Mesenchymal stem cell (in vitro differentiated cells and primary cell): ENCODE measurements around the gene FAM110D.

Experiments used
- DNase-seq: peaks from one replicate; pipeline ENCODE4 v3.0.0-alpha.2; 2013
- H2AFZ ChIP-seq: one replicate; pipeline ENCODE4 v1.6.1; 2013; ENCODE audit warnings: low read depth, mild to moderate bottlenecking, control low read depth, inconsistent platforms, low read length, moderate library complexity
- H2AK5ac ChIP-seq: 2 replicates; pipeline ENCODE4 v1.6.1; 2013; ENCODE audit warnings: low read length, moderate library complexity, mild to moderate bottlenecking, inconsistent platforms; ENCODE audit not compliant: severe bottlenecking
- H2BK120ac ChIP-seq: one replicate; pipeline ENCODE4 v1.6.1; 2013; ENCODE audit warnings: low read depth, mild to moderate bottlenecking, inconsistent platforms, low read length, moderate library complexity
- H2BK12ac ChIP-seq, 2 experiments: one replicate each; pipeline ENCODE4 v1.6.1; 2013; ENCODE audit warnings: inconsistent platforms in 2 of 2, low read length in 2 of 2, mild to moderate bottlenecking in 2 of 2, moderate library complexity in 2 of 2, control low read depth in 1 of 2
- H2BK15ac ChIP-seq: one replicate; pipeline ENCODE4 v1.6.1; 2013; ENCODE audit warnings: mild to moderate bottlenecking, low read depth, inconsistent platforms; ENCODE audit not compliant: poor library complexity, severe bottlenecking
- H2BK5ac ChIP-seq: 2 replicates; pipeline ENCODE4 v1.6.1; 2013; ENCODE audit warnings: low read depth, mild to moderate bottlenecking, low read length, control low read depth, inconsistent platforms; ENCODE audit not compliant: poor library complexity, severe bottlenecking
- H3K14ac ChIP-seq, 2 experiments: one replicate each; pipeline ENCODE4 v1.6.1; 2013; ENCODE audit warnings: inconsistent platforms in 2 of 2, low read length in 2 of 2, control low read depth in 1 of 2, mild to moderate bottlenecking in 1 of 2, moderate library complexity in 1 of 2
- H3K18ac ChIP-seq, 2 experiments: one replicate each; pipeline ENCODE4 v1.6.1; 2013; ENCODE audit warnings: inconsistent platforms in 2 of 2, low read length in 2 of 2, control low read depth in 1 of 2, low read depth in 1 of 2, mild to moderate bottlenecking in 1 of 2
- H3K23ac ChIP-seq, 2 experiments: one replicate each; pipeline ENCODE4 v1.6.1; 2013; ENCODE audit warnings: inconsistent platforms in 2 of 2, low read length in 2 of 2, mild to moderate bottlenecking in 2 of 2, moderate library complexity in 2 of 2, control low read depth in 1 of 2
- H3K27ac ChIP-seq: 2 replicates; pipeline ENCODE4 v1.5.1; 2013; ENCODE audit warnings: mild to moderate bottlenecking, moderate library complexity, low read length, control low read depth, inconsistent platforms; ENCODE audit not compliant: poor library complexity, severe bottlenecking
- H3K27me3 ChIP-seq, 2 experiments: 2 replicates each; pipeline versions ENCODE4 v1.6.1 to v1.7.0; 2013; ENCODE audit warnings: low read length in 2 of 2, mild to moderate bottlenecking in 2 of 2, moderate library complexity in 2 of 2, control low read depth in 1 of 2, inconsistent platforms in 1 of 2; ENCODE audit not compliant: control insufficient read depth in 1 of 2, insufficient read depth in 1 of 2
- H3K36me3 ChIP-seq, 2 experiments: 2 replicates each; pipeline versions ENCODE4 v1.6.1 to v1.7.0; 2013; ENCODE audit warnings: low read length in 2 of 2, control low read depth in 1 of 2, inconsistent platforms in 1 of 2, low read depth in 1 of 2, mild to moderate bottlenecking in 1 of 2; ENCODE audit not compliant: insufficient read depth in 2 of 2, control insufficient read depth in 1 of 2
- H3K4ac ChIP-seq, 2 experiments: one replicate each; pipeline ENCODE4 v1.6.1; 2013; ENCODE audit warnings: inconsistent platforms in 2 of 2, low read length in 2 of 2, mild to moderate bottlenecking in 2 of 2, moderate library complexity in 2 of 2, control low read depth in 1 of 2, low read depth in 1 of 2
- H3K4me1 ChIP-seq: 2 replicates; pipeline ENCODE4 v1.6.1; 2013; ENCODE audit warnings: low read depth, low read length, control low read depth; ENCODE audit not compliant: control insufficient read depth, insufficient read depth
- H3K4me2 ChIP-seq: 2 replicates; pipeline ENCODE4 v1.6.1; 2013; ENCODE audit warnings: low read length, mild to moderate bottlenecking, inconsistent platforms; ENCODE audit not compliant: poor library complexity, severe bottlenecking
- H3K4me3 ChIP-seq, 2 experiments: 2 replicates each; pipeline versions ENCODE4 v1.5.1 to v1.7.0; 2013; ENCODE audit warnings: low read length in 2 of 2, mild to moderate bottlenecking in 2 of 2, control low read depth in 1 of 2, low read depth in 1 of 2; ENCODE audit not compliant: insufficient read depth in 1 of 2
- H3K79me1 ChIP-seq: replicated peaks from 2 replicates; pipeline ENCODE4 v1.6.1; 2013; ENCODE audit warnings: mild to moderate bottlenecking, control low read depth, low read length, inconsistent platforms; ENCODE audit not compliant: poor library complexity, severe bottlenecking
- H3K9ac ChIP-seq: 2 replicates; pipeline ENCODE4 v1.7.0; 2013; ENCODE audit warnings: mild to moderate bottlenecking, low read length, moderate library complexity
- H3K9me3 ChIP-seq: 2 replicates; pipeline ENCODE4 v1.7.0; 2013; ENCODE audit warnings: mild to moderate bottlenecking, low read length; ENCODE audit not compliant: control insufficient read depth
- H4K8ac ChIP-seq: one replicate; pipeline ENCODE4 v1.6.1; 2013; ENCODE audit warnings: inconsistent platforms, mild to moderate bottlenecking, low read length, moderate library complexity
- H4K91ac ChIP-seq: one replicate; pipeline ENCODE4 v1.6.1; 2013; ENCODE audit warnings: mild to moderate bottlenecking, low read length, inconsistent platforms
- WGBS: methylation state at CpG from one replicate; pipeline ENCODE4 v1.1.7; 2013; ENCODE audit warnings: mixed read lengths; 5-methylcytosine and 5-hydroxymethylcytosine counted together

The FAM110D gene

GRCh38 chr1:26124418-26125331 lies 34.2 kb upstream of the FAM110D start:
- H2BK15ac ChIP-seq, result no peak overlapping the region
- peaks cover 0 to 5% of the 10 kb centered on the region in 2 experiments for H3K27me3 ChIP-seq
- H3K14ac ChIP-seq, result no peak overlapping the region
- no peak overlapping the region for H3K9ac ChIP-seq
- H2BK5ac ChIP-seq, result no peak overlapping the region
- no peak overlapping the region for H2BK12ac ChIP-seq
- H3K79me1 ChIP-seq, result peaks cover 3% of the 10 kb centered on the region
- no peaks in the 10 kb centered on the region for H3K4me1 ChIP-seq
- no peak overlapping the region for H2BK120ac ChIP-seq
- no peak overlapping the region for H3K4me3 ChIP-seq
- H3K9me3 ChIP-seq, result no peaks in the 10 kb centered on the region
- no peak overlapping the region for H4K91ac ChIP-seq
- H3K27ac ChIP-seq, result no peak overlapping the region
- no peak overlapping the region for H3K23ac ChIP-seq
- DNase-seq, result no peak
- no peak overlapping the region for H3K18ac ChIP-seq
- H2AK5ac ChIP-seq, result no peak overlapping the region
- peaks cover 0 to 6% of the 10 kb centered on the region in 2 experiments for H3K36me3 ChIP-seq
- no peak overlapping the region for H4K8ac ChIP-seq
- WGBS, result 96% methylated on average over 3 of the region's 4 CpGs
- no peak overlapping the region for H2AFZ ChIP-seq
- no peak overlapping the region for H3K4ac ChIP-seq
- H3K4me2 ChIP-seq, result no peak overlapping the region

- Histone ChIP-seq H3K4me2 (no peak overlapping the region), H3K9ac (no peak overlapping the region), H4K8ac (no peak overlapping the region), H3K4ac (no peak overlapping the region), H3K79me1 (peaks cover 3% of the 10 kb centered on the region), H3K4me3 (no peak overlapping the region), H3K9me3 (no peaks in the 10 kb centered on the region), H3K14ac (no peak overlapping the region), H2BK12ac (no peak overlapping the region), H3K27me3 (peaks cover 0 to 5% of the 10 kb centered on the region in 2 experiments), H3K18ac (no peak overlapping the region), H2BK120ac (no peak overlapping the region), H3K23ac (no peak overlapping the region), H2BK5ac (no peak overlapping the region), H3K27ac (no peak overlapping the region), H3K36me3 (peaks cover 0 to under 1% of the 10 kb centered on the region in 2 experiments), H4K91ac (no peak overlapping the region), H2BK15ac (no peak overlapping the region), H2AK5ac (no peak overlapping the region), H2AFZ (no peak overlapping the region), H3K4me1 (no peaks in the 10 kb centered on the region)
- DNase-seq, result no peak
These were observed 33.5 kb upstream of the FAM110D start for GRCh38 chr1:26125382-26125781.

DNA sequence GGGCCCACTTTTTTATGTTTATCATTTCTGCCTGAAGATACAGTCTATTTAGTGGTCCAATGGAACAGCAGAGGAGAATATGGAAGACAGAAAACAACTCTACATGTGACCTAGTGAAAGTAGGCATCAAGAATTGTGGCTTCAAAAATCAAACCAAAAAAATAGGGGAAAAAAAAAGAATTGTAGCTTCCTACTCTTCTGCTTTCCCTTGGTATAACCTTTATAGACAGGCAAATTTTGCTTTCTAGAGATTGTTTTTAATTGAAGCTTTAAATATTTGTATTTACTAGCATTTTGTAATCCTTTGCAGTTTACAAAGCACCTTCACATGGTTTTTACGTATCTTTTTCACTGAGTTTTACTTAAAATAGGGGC lies 32.9 kb upstream of the FAM110D start:
- H3K9ac ChIP-seq, result no peak overlapping the region
- no peak overlapping the region for H4K91ac ChIP-seq
- H3K4me2 ChIP-seq, result no peak overlapping the region
- no peak overlapping the region for H3K18ac ChIP-seq
- H3K4ac ChIP-seq, result no peak overlapping the region
- H4K8ac ChIP-seq, result no peak overlapping the region
- DNase-seq, result no peak
- no peak overlapping the region for H2AK5ac ChIP-seq
- no peak overlapping the region for H3K4me3 ChIP-seq
- H2BK5ac ChIP-seq, result no peak overlapping the region
- no CpG with 5 or more reads among the region's 1 CpG for WGBS
- no peak overlapping the region for H2BK12ac ChIP-seq
- H3K23ac ChIP-seq, result no peak overlapping the region
- no peak overlapping the region for H3K27ac ChIP-seq
- no peaks in the 10 kb centered on the region for H3K4me1 ChIP-seq
- H2AFZ ChIP-seq, result no peak overlapping the region
- H3K14ac ChIP-seq, result no peak overlapping the region
- H3K27me3 ChIP-seq, result peaks cover 0 to 10% of the 10 kb centered on the region in 2 experiments
- H2BK120ac ChIP-seq, result no peak overlapping the region
- no peaks in the 10 kb centered on the region for H3K9me3 ChIP-seq
- no peaks in the 10 kb centered on the region for H3K36me3 ChIP-seq
- H3K79me1 ChIP-seq, result peaks cover 3% of the 10 kb centered on the region
- no peak overlapping the region for H2BK15ac ChIP-seq

DNA sequence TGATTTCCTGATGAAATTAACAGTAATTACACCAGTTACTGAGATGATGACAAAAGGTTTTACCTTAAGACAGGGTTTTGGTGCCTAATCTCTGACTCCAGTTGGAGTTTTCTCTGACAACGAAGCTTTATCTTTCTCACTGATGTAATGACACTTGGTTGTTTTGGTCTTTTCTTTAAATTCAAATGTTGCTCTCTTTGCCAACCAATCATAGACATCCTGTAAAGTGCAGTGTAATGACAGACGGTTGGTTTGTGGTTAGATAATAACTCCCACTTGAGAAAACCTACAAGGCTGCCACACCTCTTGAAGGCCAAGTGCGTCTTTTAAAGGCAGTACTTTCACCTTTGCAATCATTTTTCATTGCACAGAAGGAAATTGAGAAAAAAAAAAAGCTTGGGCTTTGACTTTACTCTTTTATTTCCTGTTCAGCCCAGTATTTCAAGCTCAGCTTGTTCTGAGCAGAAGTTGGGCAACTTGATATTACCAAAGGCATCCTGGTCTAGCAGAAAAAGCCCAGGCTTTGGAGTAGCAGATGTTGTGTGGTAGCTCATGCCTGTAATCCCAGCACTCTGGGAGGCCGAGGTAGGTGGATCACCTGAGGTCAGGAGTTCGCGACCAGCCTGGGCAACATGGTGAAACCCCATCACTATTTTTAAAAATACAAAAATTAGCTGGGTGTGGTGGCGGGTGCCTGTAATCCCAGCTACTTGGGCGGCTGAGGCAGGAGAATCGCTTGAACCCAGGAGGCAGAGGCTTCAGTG lies 32.4 kb upstream of the FAM110D start:
- H3K4me3 ChIP-seq, result no peak overlapping the region
- peaks cover 3% of the 10 kb centered on the region for H3K79me1 ChIP-seq
- no peak overlapping the region for H3K4ac ChIP-seq
- 92% methylated on average over 7 of the region's 9 CpGs for WGBS
- H3K27me3 ChIP-seq, result peaks cover 0 to 12% of the 10 kb centered on the region in 2 experiments
- H3K4me2 ChIP-seq, result no peak overlapping the region
- H3K23ac ChIP-seq, result no peak overlapping the region
- H2AFZ ChIP-seq, result no peak overlapping the region
- H4K91ac ChIP-seq, result no peak overlapping the region
- no peak overlapping the region for H2AK5ac ChIP-seq
- no peaks in the 10 kb centered on the region for H3K4me1 ChIP-seq
- no peak overlapping the region for H2BK15ac ChIP-seq
- H3K18ac ChIP-seq, result no peak overlapping the region
- no peak overlapping the region for H2BK120ac ChIP-seq
- H3K9ac ChIP-seq, result no peak overlapping the region
- no peaks in the 10 kb centered on the region for H3K36me3 ChIP-seq
- H3K27ac ChIP-seq, result no peak overlapping the region
- no peak overlapping the region for H2BK12ac ChIP-seq
- H2BK5ac ChIP-seq, result no peak overlapping the region
- no peaks in the 10 kb centered on the region for H3K9me3 ChIP-seq
- H4K8ac ChIP-seq, result no peak overlapping the region
- H3K14ac ChIP-seq, result no peak overlapping the region
- DNase-seq, result peak; percentile 44
